A549 (cell line): Measurements from ENCODE around the gene IFITM10.

ENCODE experiments used
- CEBPB ChIP-seq, 2 experiments: fragments of >200 bp in 1 of 2; sonication (Bioruptor Twin) in 1 of 2; formaldehyde crosslinking in 1 of 2; IDR thresholded peaks; 2 replicates each; pipeline ENCODE4 v1.6.1; 2012 to 2016
- CTCF ChIP-seq: fragments of >200 bp; sonication (Bioruptor Twin); formaldehyde crosslinking; IDR thresholded peaks from 3 replicates; pipeline ENCODE4 v1.5.1; 2016
- HDAC2 ChIP-seq: fragments of 200-600 bp; sonication (generic); IDR thresholded peaks from 2 replicates; pipeline ENCODE4 v1.6.1; 2016
- JUN ChIP-seq, 2 experiments: fragments of >200 bp; sonication (Bioruptor Twin); formaldehyde crosslinking; IDR thresholded peaks; 2 replicates in 1 of 2; 3 replicates in 1 of 2; pipeline ENCODE4 v1.6.1; 2016 to 2017
- NR3C1 ChIP-seq: fragments of >200 bp; sonication (Bioruptor Twin); formaldehyde crosslinking; IDR thresholded peaks from 3 replicates; pipeline ENCODE4 v1.6.1; 2017
- SMC3 ChIP-seq: fragments of >200 bp; sonication (Bioruptor Twin); formaldehyde crosslinking; IDR thresholded peaks from 3 replicates; pipeline ENCODE4 v1.6.1; 2018; ENCODE audit warnings: inconsistent platforms
- TF ChIP-seq, protein P1 (sequence below): fragments of 150-350 bp; IDR thresholded peaks from 2 replicates; pipeline ENCODE4 v1.6.1; 2014; ENCODE audit warnings: low read depth, mild to moderate bottlenecking, low read length

GRCh38 chr11:1699771-1700170 is 50.6 kb downstream of the IFITM10 start:
- TF ChIP-seq, protein P1, sequence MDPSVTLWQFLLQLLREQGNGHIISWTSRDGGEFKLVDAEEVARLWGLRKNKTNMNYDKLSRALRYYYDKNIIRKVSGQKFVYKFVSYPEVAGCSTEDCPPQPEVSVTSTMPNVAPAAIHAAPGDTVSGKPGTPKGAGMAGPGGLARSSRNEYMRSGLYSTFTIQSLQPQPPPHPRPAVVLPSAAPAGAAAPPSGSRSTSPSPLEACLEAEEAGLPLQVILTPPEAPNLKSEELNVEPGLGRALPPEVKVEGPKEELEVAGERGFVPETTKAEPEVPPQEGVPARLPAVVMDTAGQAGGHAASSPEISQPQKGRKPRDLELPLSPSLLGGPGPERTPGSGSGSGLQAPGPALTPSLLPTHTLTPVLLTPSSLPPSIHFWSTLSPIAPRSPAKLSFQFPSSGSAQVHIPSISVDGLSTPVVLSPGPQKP, result no peak
- TF ChIP-seq CTCF (no peak), CEBPB (IDR thresholded peaks at IDR 0.05) (no peak), NR3C1 (no peak), HDAC2 (no peak), SMC3 (no peak), JUN (IDR thresholded peaks at IDR 0.05) (no peak)
